ENCODE measurements around the gene OR2A12.

DNA sequence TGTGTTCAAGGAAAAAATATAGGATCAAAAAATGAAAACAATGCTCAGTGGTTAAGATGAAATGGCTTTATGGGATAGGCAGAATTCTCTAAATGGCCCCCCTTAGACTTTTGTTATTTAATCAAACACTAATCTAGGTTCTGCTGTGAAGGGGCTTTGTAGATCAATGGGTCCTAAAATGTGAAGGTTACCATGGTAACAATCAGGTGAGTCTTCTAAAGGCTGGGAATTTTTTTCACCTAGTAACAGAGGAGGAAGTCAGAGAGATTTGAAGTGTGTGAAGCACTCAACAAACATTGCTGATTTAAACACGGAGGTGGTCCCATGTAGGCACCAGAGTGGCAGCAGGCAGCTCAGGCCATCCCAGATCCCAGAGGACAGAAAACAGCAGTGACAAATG is 48.0 kb downstream of the OR2A12 start:
- TF ChIP-seq, protein P1, sequence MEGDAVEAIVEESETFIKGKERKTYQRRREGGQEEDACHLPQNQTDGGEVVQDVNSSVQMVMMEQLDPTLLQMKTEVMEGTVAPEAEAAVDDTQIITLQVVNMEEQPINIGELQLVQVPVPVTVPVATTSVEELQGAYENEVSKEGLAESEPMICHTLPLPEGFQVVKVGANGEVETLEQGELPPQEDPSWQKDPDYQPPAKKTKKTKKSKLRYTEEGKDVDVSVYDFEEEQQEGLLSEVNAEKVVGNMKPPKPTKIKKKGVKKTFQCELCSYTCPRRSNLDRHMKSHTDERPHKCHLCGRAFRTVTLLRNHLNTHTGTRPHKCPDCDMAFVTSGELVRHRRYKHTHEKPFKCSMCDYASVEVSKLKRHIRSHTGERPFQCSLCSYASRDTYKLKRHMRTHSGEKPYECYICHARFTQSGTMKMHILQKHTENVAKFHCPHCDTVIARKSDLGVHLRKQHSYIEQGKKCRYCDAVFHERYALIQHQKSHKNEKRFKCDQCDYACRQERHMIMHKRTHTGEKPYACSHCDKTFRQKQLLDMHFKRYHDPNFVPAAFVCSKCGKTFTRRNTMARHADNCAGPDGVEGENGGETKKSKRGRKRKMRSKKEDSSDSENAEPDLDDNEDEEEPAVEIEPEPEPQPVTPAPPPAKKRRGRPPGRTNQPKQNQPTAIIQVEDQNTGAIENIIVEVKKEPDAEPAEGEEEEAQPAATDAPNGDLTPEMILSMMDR (conservative IDR thresholded peaks at IDR 0.05; ENCODE audit: low read length): no peak
- TF ChIP-seq EZH2phosphoT487 (IDR thresholded peaks at IDR 0.05; ENCODE audit: borderline replicate concordance): no peak

All from Loucy (cell line).